ENCODE data around the gene DGCR2.
"Not testable (repeated sequence)": the region's sequence is repeated elsewhere in the genome, so short reads cannot be mapped to it uniquely, and the experiment has no call there.

The DGCR2 gene

DNA sequence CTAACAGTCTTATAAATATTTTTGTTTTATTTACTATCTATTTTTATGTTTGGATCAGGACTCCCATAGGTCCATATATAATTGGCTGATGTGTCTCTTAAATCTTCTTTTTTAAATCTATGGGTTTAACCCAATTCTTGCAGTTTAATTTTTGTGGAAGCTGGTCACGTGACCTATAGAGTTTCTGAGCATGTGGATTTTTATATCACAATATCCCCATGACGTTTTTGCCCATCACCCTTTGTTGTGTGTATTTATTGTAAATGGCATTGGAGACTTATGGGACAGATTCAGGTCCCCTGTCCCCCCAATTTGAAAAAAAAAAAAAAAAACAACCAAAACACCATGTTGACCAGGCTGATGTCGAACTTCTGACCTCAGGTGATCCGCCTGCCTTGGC, 107.3 kb downstream of the DGCR2 start:
- no peak overlapping the region for H3K4me3 ChIP-seq (ENCODE audit: low read depth, low read length)
- TF ChIP-seq, protein P1, sequence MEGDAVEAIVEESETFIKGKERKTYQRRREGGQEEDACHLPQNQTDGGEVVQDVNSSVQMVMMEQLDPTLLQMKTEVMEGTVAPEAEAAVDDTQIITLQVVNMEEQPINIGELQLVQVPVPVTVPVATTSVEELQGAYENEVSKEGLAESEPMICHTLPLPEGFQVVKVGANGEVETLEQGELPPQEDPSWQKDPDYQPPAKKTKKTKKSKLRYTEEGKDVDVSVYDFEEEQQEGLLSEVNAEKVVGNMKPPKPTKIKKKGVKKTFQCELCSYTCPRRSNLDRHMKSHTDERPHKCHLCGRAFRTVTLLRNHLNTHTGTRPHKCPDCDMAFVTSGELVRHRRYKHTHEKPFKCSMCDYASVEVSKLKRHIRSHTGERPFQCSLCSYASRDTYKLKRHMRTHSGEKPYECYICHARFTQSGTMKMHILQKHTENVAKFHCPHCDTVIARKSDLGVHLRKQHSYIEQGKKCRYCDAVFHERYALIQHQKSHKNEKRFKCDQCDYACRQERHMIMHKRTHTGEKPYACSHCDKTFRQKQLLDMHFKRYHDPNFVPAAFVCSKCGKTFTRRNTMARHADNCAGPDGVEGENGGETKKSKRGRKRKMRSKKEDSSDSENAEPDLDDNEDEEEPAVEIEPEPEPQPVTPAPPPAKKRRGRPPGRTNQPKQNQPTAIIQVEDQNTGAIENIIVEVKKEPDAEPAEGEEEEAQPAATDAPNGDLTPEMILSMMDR (IDR thresholded peaks at IDR 0.05; ENCODE audit: low read depth, low read length, missing control alignments), result no peak
- no peak for DNase-seq (ENCODE audit: low read depth)

DNA sequence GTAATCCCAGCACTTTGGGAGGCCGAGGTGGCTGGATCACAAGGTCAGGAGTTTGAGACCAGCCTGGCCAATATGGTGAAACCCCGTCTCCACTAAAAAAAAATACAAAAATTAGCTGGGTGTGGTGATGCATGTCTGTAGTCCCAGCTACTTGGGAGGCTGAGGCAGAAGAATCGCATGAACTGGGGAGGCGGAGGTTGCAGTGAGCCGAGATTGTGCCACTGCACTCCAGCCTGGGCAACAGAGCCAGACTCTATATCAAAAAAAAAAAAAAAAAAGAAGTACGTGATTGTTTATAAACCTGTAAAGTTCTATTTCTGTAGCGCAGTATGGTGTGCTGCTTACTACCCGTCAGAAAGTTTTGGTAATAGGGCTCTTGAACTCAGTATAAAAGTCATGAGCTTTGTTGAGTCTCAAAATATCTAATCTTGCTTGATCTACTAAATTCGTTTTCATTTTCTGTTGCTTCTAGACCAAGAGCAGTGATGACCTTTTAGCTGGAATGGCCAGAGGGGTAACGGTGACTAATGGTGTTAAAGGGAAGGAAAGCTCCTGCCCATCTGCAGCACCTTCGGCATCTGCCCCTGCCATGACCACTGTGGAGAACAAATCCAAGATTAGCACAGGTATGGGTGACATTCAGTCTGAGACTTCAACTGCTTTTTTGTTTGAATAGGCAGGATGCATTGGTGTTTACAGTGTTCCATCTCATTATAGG, 108.2 kb downstream of the DGCR2 start:
- not testable (repeated sequence) for DNase-seq (ENCODE audit: low read depth); H3K4me3 ChIP-seq (ENCODE audit: low read depth, low read length)

DNA sequence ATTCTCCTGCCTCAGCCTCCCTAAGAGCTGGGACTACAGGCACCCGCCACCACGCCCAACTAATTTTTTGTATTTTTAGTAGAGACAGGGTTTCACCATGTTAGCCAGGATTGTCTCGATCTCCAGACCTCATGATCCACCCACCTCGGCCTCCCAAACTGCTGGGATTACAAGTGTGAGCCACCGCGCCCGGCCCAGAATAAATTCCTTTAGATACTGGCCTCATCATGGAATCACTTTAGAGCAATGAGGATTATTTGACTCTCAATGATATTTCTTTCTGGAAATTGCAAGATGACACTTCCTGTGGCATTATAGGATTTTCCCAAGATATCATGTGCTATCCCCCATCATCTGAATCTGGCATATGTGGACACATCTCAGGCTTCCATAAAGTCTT, 108.8 kb downstream of the DGCR2 start:
- not testable (repeated sequence) for DNase-seq (ENCODE audit: low read depth); H3K4me3 ChIP-seq (ENCODE audit: low read depth, low read length)

DNA sequence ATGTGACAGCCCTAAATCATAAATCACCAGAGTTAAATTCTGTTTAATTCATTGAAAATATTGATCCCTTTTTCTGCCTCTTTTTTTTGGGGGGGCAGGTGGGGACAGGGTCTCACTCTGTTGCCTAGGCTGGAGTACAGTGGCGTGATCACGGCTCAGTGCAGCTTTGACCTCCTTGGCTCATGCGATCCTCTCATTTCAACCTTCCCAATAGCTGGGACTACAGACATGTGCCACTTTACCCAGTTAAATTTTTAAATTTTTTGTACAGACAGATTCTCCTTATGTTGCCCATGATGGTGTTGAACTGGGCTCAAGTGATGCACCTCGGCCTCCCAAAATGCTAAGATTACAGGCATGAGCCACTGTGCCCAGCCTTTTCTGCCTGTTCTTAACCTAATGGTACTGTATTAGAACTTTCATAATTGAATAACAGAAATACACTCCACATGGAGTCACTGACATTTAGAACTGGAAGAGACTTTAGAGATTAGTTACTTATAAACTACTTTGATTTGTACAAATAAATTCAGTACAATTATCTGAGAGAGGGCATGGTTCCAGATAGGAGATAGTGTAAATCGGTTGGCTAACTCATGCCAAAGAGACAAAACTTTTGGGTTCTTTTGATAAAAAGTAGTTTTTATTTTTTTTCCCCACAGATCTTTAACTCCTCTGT, 109.8 kb downstream of the DGCR2 start:
- H3K4me3 ChIP-seq (ENCODE audit: low read depth, low read length), result no peak overlapping the region
- TF ChIP-seq, protein P1 (IDR thresholded peaks at IDR 0.05; ENCODE audit: low read depth, low read length, missing control alignments), result no peak
- no peak for DNase-seq (ENCODE audit: low read depth)

DNA sequence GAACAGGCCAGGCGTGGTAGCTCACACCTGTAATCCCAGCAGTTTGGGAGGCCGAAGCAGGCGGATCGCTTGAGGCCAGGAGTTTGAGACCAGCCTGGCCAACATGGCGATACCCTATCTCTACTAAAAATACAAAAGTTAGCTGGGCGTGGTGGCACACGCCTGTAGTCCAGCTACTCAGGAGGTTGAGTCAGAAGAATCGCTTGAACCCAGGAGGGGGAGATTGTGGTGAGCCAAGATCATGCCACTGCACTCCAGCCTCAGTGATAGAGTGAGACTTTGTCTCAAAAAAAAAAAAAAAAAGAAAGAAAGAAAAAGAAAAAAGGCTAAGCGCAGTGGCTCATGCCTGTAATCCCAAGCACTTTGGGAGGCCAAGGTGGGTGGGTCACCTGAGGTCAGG, 110.6 kb downstream of the DGCR2 start:
- not testable (repeated sequence) for DNase-seq (ENCODE audit: low read depth); H3K4me3 ChIP-seq (ENCODE audit: low read depth, low read length)

DNA sequence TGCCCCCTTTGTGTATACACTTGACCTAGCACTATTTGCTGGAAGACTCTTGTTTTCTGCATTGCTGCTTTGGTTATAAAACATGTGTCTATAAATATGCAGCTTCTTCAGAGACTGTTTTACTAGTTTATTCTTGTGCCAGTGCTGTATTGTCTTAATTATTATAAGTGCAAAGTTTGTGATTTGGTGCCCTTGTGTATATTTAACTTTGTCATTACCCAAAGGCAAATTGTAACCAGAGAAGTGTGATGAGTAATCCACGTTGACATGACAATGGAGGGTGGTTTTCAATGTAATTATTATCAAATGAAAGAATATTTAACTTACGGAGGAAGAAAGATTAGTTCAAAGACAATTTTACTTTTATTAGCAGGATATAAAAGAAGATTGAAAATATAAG, 111.1 kb downstream of the DGCR2 start:
- TF ChIP-seq, protein P1 (IDR thresholded peaks at IDR 0.05; ENCODE audit: low read depth, low read length, missing control alignments), result no peak
- no peak for DNase-seq (ENCODE audit: low read depth)
- no peak overlapping the region for H3K4me3 ChIP-seq (ENCODE audit: low read depth, low read length)

DNA sequence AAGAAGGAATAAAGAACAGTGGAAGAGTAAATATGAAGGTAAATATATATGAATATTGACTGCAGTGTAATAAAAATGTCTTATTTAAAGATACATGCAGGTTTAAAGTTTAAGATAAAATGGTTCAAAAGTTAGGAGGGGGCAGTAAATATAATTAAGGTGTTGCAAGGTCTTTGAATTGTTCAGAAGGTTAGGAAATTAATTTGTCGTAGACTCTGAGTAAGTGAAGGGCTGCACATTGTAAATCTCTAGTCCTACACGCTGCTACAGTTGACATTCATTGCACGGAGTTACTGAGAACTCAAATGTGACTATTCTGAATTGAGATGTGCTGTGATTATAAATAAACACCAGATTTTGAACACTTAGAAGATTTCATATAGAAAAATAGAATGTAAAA, 116.3 kb downstream of the DGCR2 start:
- no peak overlapping the region for H3K4me3 ChIP-seq (ENCODE audit: low read depth, low read length)
- TF ChIP-seq, protein P1 (IDR thresholded peaks at IDR 0.05; ENCODE audit: low read depth, low read length, missing control alignments), result no peak
- no peak for DNase-seq (ENCODE audit: low read depth)

DNA sequence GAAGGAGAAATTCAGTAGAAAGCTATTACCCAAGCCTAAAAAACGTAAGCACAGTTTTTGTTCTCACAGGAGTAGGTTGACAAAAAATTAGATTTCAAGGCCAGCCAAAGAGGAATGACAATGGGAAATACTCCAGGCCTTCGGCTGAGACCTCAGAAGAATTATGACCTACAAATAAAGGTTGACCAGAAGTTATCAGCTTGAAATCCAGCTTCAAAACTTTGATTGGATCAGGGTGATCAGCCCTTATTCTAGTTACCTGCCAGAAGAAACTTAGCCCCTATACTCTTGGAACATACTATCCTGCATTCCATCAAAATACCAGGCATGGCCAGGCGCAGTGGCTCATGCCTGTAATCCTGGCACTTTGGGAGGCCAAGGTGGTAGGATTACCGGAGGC, 117.7 kb downstream of the DGCR2 start:
- no peak overlapping the region for H3K4me3 ChIP-seq (ENCODE audit: low read depth, low read length)
- TF ChIP-seq, protein P1 (IDR thresholded peaks at IDR 0.05; ENCODE audit: low read depth, low read length, missing control alignments), result no peak
- no peak for DNase-seq (ENCODE audit: low read depth)

Measured in GM12864 (cell line).